ENCODE data around the gene MED7. TPM values are rescaled to one million over a fixed set of nuclear protein-coding genes. Genes with fewer than 3 reads are reported as not detected.
A peak's percentile ranks its signal among the peaks of the same experiment; 100 is the strongest.

Gene MED7
- total and polyA plus RNA-seq, 10 of the 15 experiments (the other 5 are each of a cell fraction or from before 2014, with no cell fraction given) = 9.3 to 47.7 (median 22.7) TPM

DNA sequence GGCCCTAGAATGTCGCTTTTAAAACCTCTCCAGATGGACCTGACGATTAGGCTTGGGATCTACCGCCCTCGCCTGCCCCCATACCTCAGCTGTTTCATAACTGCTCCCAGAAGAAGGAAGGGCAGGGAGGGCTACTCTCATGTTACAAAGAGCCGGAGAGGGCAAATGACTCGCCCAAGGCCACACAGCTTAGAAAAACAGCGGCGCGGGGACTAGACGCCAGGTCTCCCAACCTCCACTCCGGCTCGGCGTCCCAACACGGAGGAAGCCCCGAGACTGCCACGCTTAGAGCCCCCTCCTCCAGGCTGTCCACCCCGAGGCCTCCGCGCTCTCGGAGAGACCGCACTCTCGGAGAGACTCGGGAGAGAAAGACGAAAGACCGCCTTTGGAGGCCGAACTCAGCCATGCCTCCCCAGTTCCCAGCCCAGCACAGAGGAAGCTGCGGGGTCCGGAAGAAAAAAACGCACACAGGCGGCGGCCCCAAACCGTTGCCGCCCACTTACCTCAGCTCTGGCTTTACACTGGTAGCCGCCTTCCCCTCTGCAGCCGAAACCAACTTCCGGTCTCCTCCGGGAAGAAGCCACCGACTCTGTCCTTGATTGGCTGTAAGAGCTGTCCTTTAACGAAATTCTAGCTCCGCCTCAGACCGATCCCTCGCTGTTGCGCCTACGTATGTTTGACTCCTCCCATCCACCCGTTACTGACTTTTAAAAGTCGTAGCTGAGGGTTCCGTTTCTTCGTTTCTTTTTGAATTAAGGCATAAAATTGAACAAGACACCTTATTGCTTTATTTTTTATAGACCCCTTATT, at the start of gene MED7 (continued):
- TF ChIP-seq BHLHE40 (IDR thresholded peaks at IDR 0.05; ENCODE audit: borderline replicate concordance in 1 of 2, low read depth in 2 of 2, low read length in 1 of 2) (no peak), BCL11A (IDR thresholded peaks at IDR 0.05; ENCODE audit: low read depth, low read length) (no peak), STAT3 (IDR thresholded peaks at IDR 0.05; ENCODE audit: low read depth, low read length) (no peak), SRF (IDR thresholded peaks at IDR 0.05; ENCODE audit: low read depth in 2 of 2, low read length in 2 of 2) (no peak), ETV6 (conservative IDR thresholded peaks at IDR 0.05 in 1 of 2, IDR thresholded peaks at IDR 0.05 in 1 of 2; ENCODE audit: borderline replicate concordance in 1 of 2, low read depth in 1 of 2) (no peak), ZBTB4 (CRISPR knock-in tag; IDR thresholded peaks at IDR 0.05) (no peak), RUNX3 (IDR thresholded peaks at IDR 0.05; ENCODE audit: low read length) (peak; percentile 67), YY1 (IDR thresholded peaks at IDR 0.05; ENCODE audit: low read depth, low read length) (peak; percentile 75; the same call in 1 of the 2 replicates), ZBTB11 (CRISPR knock-in tag; IDR thresholded peaks at IDR 0.05) (no peak), FOS (IDR thresholded peaks at IDR 0.05; ENCODE audit: borderline replicate concordance, extremely low read depth, insufficient read length) (peak; percentile 24), POLR2AphosphoS5 (IDR thresholded peaks at IDR 0.05; ENCODE audit: low read length) (peak; percentile 91), RAD51 (IDR thresholded peaks at IDR 0.05) (no peak), HDGF (IDR thresholded peaks at IDR 0.05) (peak; percentile 23; the same call in 1 of the 2 replicates), SUPT20H (IDR thresholded peaks at IDR 0.05; ENCODE audit: borderline replicate concordance, control insufficient read depth, low read depth, low read length) (no peak), PAX5 (IDR thresholded peaks at IDR 0.05; ENCODE audit: borderline replicate concordance, low read depth, low read length) (peak; percentile 54; the same call in 1 of the 2 replicates)
- TF ChIP-seq, protein P1, sequence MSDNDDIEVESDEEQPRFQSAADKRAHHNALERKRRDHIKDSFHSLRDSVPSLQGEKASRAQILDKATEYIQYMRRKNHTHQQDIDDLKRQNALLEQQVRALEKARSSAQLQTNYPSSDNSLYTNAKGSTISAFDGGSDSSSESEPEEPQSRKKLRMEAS (IDR thresholded peaks at IDR 0.05; ENCODE audit: low read depth, low read length) = peak; percentile 7; the same call in 1 of the 2 replicates
- TF ChIP-seq, protein P2, sequence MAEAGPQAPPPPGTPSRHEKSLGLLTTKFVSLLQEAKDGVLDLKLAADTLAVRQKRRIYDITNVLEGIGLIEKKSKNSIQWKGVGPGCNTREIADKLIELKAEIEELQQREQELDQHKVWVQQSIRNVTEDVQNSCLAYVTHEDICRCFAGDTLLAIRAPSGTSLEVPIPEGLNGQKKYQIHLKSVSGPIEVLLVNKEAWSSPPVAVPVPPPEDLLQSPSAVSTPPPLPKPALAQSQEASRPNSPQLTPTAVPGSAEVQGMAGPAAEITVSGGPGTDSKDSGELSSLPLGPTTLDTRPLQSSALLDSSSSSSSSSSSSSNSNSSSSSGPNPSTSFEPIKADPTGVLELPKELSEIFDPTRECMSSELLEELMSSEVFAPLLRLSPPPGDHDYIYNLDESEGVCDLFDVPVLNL (IDR thresholded peaks at IDR 0.05; ENCODE audit: low read depth, low read length) = no peak
- TF ChIP-seq, protein P3, sequence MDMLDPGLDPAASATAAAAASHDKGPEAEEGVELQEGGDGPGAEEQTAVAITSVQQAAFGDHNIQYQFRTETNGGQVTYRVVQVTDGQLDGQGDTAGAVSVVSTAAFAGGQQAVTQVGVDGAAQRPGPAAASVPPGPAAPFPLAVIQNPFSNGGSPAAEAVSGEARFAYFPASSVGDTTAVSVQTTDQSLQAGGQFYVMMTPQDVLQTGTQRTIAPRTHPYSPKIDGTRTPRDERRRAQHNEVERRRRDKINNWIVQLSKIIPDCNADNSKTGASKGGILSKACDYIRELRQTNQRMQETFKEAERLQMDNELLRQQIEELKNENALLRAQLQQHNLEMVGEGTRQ (IDR thresholded peaks at IDR 0.05; ENCODE audit: borderline replicate concordance, low read depth, low read length) = no peak

Measured in GM12878 (cell line).